ENCODE measurements around the gene HDGFL2. TPM values are rescaled to one million over a fixed set of nuclear protein-coding genes. Genes with fewer than 3 reads are reported as not detected.

The HDGFL2 gene
- total and polyA plus RNA-seq, 2 of the 8 experiments (the other 6 are each of a cell fraction or from before 2014, with no cell fraction given), result 31.1 to 106 TPM

GRCh38 chr19:4495471-4495870 lies 23.4 kb downstream of the HDGFL2 start (continued):
- TF ChIP-seq CHD1 (IDR thresholded peaks at IDR 0.05; ENCODE audit: low read depth, low read length) (no peak), ZNF274 (IDR thresholded peaks at IDR 0.05; ENCODE audit: borderline replicate concordance, extremely low read depth, low read length) (no peak), POU5F1 (IDR thresholded peaks at IDR 0.05; ENCODE audit: low read depth, low read length) (no peak)
